ENCODE data around the gene TUBGCP3.

TUBGCP3 gene

GRCh38 chr13:112567161-112567862 lies 20.6 kb downstream of the TUBGCP3 start:
- no peak overlapping the region for H3K4me3 ChIP-seq (ENCODE audit: low read depth, low read length)
- no peak for TF ChIP-seq CTCF (IDR thresholded peaks at IDR 0.05; ENCODE audit: borderline replicate concordance, insufficient read depth, low read depth, low read length)

GRCh38 chr13:112562786-112563383 lies 25.1 kb downstream of the TUBGCP3 start:
- no peak for TF ChIP-seq CTCF (IDR thresholded peaks at IDR 0.05; ENCODE audit: borderline replicate concordance, insufficient read depth, low read depth, low read length)

DNA sequence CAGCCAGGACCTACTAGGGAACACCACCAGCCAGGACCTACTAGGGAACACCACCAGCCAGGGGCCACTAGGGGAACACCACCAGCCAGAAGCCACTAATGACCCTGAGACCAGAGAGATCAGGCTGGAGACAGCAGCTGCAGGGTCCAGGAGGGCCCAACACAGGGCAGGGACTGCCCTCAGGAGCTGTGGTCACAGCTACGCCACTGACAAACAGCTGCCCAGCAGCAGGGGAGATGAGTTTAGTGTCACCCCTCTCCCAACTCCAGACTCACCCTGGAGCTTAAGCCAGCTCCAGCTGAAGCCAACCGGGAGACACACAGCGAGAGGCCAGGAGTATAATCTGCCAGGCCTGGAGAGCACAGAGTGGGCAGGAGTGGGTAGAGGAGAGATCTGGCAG lies 25.7 kb downstream of the TUBGCP3 start:
- no peak overlapping the region for H3K4me3 ChIP-seq (ENCODE audit: low read depth, low read length)
- no peak for TF ChIP-seq CTCF (IDR thresholded peaks at IDR 0.05; ENCODE audit: borderline replicate concordance, insufficient read depth, low read depth, low read length)

More at GRCh38 chr13:112562786-112563383, 25.1 kb downstream of the TUBGCP3 start:
- no peak overlapping the region for H3K4me3 ChIP-seq (ENCODE audit: low read depth, low read length)

DNA sequence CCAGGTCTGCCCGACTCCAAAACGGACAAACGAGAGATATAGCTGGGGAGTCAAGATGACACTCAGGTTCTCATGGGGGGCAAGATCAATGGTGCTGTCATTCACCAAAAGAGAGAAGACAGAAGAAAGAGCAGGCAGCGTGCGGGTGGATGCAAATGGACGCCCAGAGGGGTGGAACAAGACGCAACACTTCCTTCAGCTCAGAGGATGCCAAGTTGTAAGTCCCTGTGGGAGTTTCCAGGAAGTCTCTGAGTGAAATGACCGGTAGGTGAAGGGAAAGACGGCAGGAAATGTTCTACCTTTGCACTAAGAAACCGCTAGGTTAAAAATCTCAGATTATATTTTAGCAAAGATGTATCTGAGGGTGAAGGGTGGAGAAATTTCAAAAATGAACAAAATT lies 26.5 kb downstream of the TUBGCP3 start:
- no peak for TF ChIP-seq CTCF (IDR thresholded peaks at IDR 0.05; ENCODE audit: borderline replicate concordance, insufficient read depth, low read depth, low read length)

DNA sequence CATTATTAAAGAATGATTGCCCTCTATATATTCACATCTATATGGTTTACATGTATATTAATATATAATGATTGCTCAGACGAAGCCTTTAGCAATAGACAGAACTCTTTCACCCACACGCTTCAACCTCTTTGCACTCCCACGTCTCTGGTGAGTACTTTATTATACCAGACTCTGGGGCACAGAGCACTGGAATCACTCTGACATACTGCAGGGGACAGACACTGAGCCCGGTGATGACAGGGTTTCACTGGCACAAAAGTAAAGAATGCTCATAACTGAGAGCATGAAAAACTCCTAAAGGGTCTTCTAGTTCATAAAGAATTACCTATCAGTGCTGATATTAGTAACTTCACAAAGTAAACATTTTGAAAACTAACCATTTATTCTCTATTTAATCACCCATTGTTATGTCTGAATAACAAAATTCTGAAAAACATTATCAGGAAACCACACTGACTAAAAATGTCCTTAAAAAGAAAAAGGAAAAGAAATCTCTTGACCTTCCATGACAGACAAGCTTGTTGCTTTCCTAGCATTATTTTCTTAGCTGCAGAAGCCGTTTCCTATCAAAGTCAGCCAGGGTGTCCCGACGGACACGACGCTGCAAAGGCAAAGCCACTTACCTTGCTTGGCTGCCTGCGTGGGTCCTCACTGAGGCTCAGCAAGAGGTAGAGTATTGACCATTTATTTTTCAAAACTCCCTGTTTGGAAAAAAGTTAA lies 29.1 kb downstream of the TUBGCP3 start:
- no peak for TF ChIP-seq CTCF (IDR thresholded peaks at IDR 0.05; ENCODE audit: borderline replicate concordance, insufficient read depth, low read depth, low read length)
- H3K4me3 ChIP-seq (ENCODE audit: low read depth, low read length): no peak overlapping the region

More for the DNA sequence above, 26.5 kb downstream of the TUBGCP3 start:
- H3K4me3 ChIP-seq (ENCODE audit: low read depth, low read length): no peak overlapping the region

DNA sequence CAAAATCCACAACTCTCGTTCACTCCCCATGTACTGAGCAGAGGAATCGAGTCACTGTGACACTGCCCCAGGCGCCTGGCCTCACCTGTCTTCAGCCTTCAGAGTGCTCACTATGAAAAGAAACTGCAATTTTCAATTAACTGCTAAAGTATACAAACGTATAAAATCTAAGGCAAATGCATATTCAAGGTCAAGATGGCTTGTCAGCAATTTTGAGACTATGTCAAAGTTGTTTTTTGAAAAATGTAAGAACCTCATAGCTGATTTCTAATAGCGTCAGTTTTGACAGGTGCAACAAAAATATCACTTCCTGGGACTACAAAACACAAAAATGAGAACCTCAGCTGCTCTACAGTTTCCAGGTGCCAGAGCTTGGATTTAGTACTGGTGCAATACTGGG lies 31.4 kb downstream of the TUBGCP3 start:
- TF ChIP-seq CTCF (IDR thresholded peaks at IDR 0.05; ENCODE audit: borderline replicate concordance, insufficient read depth, low read depth, low read length): no peak

More for the DNA sequence above, 31.4 kb downstream of the TUBGCP3 start:
- no peak overlapping the region for H3K4me3 ChIP-seq (ENCODE audit: low read depth, low read length)

All from GM12875 (cell line).